Esophagus muscularis mucosa (tissue), 4 donors: Measurements from ENCODE around the gene PRKAG2. TPM values are rescaled to one million over a fixed set of nuclear protein-coding genes. Genes with fewer than 3 reads are reported as not detected.

Source experiments
- DNase-seq: peaks from one replicate; pipeline ENCODE4 v3.0.0-alpha.2; 2017; ENCODE audit errors: extremely low spot score
- H3K27ac ChIP-seq, 4 donors: fragments of 200-600 bp; sonication (generic); replicated peaks in 1 of 4; 1 replicate in 3 of 4; 2 replicates in 1 of 4; pipeline ENCODE4 v1.5.1; 2016 to 2019; ENCODE audit warnings: mild to moderate bottlenecking in 1 of 4
- H3K27me3 ChIP-seq, 4 donors: fragments of 200-600 bp; sonication (generic); one replicate each; pipeline versions ENCODE4 v1.5.1 to v1.6.0; 2016 to 2019
- H3K36me3 ChIP-seq, 4 donors: fragments of 200-600 bp; sonication (generic); one replicate each; pipeline ENCODE4 v1.5.1; 2016 to 2019
- H3K4me1 ChIP-seq, 4 donors: fragments of 200-600 bp; sonication (generic); one replicate each; pipeline ENCODE4 v1.5.1; 2016 to 2019
- H3K4me3 ChIP-seq, 4 donors: fragments of 200-600 bp; sonication (generic); 1 replicate in 2 of 4; 2 replicates in 2 of 4; pipeline ENCODE4 v1.5.1; 2016 to 2019; ENCODE audit warnings: mild to moderate bottlenecking in 4 of 4, moderate library complexity in 1 of 4
- H3K9me3 ChIP-seq, 4 donors: fragments of 200-600 bp; sonication (generic); 1 replicate in 3 of 4; 2 replicates in 1 of 4; pipeline ENCODE4 v1.5.1; 2016 to 2019
- EP300 ChIP-seq: sonication (generic); formaldehyde crosslinking; IDR thresholded peaks from one replicate; pipeline ENCODE4 v1.6.1; 2017; ENCODE audit warnings: antibody characterized with exemption
- POLR2A ChIP-seq: fragments of 450-650 bp; IDR thresholded peaks from one replicate; pipeline ENCODE4 v1.6.1; 2017; ENCODE audit warnings: antibody characterized with exemption, moderate library complexity, mild to moderate bottlenecking, low read depth
- POLR2AphosphoS5 ChIP-seq, 2 donors: sonication (generic); formaldehyde crosslinking; IDR thresholded peaks; one replicate each; pipeline ENCODE4 v1.6.1; 2017; ENCODE audit warnings: antibody characterized with exemption in 2 of 2
- WGBS: methylation state at CpG from one replicate; pipeline ENCODE4 v1.1.5; 2018; 5-methylcytosine and 5-hydroxymethylcytosine counted together
- intact Hi-C: fragments of 100-400 bp; cut with DNase I; formaldehyde crosslinking; loops from one replicate; pipeline ENCODE4 v1.15.1; 2023
- total RNA-seq, 4 donors: library from RNA; depleted of rRNA; stranded (reverse); fragments of >200 nt; gene quantifications; one replicate each; pipeline versions ENCODE4 v1.1.0 to v1.2.1, GENCODE V29; 2016
- TF ChIP-seq, protein P1 (sequence below), 3 experiments: fragments of 200-600 bp in 2 of 3; fragments of 450-650 bp in 1 of 3; sonication (generic) in 2 of 3; IDR thresholded peaks; one replicate each; pipeline ENCODE4 v1.5.1; 2017 to 2019; ENCODE audit warnings: antibody characterized with exemption in 3 of 3, mild to moderate bottlenecking in 2 of 3, moderate library complexity in 1 of 3

PRKAG2 gene
- total RNA-seq, 4 donors from 2014 or later = 51.3 to 97.2 (median 77.5) TPM

DNA sequence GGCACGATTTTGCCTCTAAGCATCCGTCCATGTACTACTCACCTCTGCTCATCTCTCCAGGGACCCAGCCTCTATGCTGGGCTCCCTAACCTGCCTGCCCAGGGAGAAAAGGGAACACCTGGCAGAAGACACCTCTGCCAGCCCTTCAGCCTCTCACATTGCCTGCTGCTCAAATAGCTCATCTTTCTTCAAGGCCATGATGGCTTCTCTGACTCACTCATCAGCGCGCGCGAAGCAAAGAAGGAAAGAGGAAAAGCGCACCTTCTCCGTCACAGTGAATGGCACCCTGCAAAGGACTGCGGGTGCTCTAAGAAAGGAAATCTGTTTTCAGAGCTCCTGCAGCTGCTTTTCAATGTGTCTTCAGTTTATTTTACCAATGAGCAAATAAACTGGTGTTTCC is 174.0 kb downstream of the PRKAG2 start:
- H3K9me3 ChIP-seq = no peaks in the 10 kb centered on the region
- H3K27ac ChIP-seq = no peak overlapping the region
- 95% methylated on average over 9 of the region's 9 CpGs for WGBS
- DNase-seq = no peak
- H3K4me1 ChIP-seq = peaks cover 15 to 33% (median 31%) of the 10 kb centered on the region in 4 donors
- intact Hi-C loops = loop anchor here (5.0 kb wide), 1 partner anchor 76 kb away; no protein-coding TSS in a partner anchor
- H3K4me3 ChIP-seq = no peak overlapping the region
- no peak for TF ChIP-seq POLR2A
- no peak for TF ChIP-seq POLR2AphosphoS5 (IDR thresholded peaks at IDR 0.05)
- TF ChIP-seq, protein P1, sequence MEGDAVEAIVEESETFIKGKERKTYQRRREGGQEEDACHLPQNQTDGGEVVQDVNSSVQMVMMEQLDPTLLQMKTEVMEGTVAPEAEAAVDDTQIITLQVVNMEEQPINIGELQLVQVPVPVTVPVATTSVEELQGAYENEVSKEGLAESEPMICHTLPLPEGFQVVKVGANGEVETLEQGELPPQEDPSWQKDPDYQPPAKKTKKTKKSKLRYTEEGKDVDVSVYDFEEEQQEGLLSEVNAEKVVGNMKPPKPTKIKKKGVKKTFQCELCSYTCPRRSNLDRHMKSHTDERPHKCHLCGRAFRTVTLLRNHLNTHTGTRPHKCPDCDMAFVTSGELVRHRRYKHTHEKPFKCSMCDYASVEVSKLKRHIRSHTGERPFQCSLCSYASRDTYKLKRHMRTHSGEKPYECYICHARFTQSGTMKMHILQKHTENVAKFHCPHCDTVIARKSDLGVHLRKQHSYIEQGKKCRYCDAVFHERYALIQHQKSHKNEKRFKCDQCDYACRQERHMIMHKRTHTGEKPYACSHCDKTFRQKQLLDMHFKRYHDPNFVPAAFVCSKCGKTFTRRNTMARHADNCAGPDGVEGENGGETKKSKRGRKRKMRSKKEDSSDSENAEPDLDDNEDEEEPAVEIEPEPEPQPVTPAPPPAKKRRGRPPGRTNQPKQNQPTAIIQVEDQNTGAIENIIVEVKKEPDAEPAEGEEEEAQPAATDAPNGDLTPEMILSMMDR (IDR thresholded peaks at IDR 0.05) = no peak
- no peak for TF ChIP-seq EP300
- no peaks in the 10 kb centered on the region for H3K27me3 ChIP-seq
- peaks cover 0 to 4% (median 0%) of the 10 kb centered on the region in 4 donors for H3K36me3 ChIP-seq

DNA sequence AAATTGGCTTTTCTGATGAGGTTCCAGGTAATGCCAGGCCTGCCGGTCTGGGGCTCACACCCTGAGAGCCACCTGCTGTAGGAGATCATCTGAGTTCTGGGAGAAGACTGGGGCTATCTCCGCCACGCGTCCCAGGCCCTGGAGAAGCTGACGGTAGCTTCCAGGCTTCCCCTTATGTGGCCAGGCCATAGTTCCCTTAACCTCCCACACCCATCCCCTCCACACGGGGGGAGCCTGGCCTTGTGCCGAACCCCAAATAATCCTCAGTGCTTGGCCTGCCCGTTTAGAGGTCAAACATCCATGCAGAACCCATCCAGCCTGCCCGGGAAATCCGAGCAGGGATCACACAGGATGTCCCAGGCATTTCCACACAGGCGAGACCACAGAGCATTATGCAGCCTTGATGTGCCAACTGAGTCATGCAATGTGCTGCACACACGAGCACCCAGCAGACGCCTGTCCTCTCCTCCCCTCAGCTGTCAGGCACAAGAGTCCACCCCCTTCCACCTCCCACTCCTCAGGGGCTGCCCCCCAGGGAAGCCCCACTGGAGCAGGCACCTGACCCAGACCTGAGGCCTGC is 176.2 kb downstream of the PRKAG2 start:
- 84% methylated on average over 9 of the region's 13 CpGs for WGBS
- peaks cover 0 to 4% (median 0%) of the 10 kb centered on the region in 4 donors for H3K36me3 ChIP-seq
- intact Hi-C loops = loop anchor here (5.0 kb wide), 1 partner anchor 73 kb away; no protein-coding TSS in a partner anchor
- H3K27ac ChIP-seq = peak overlapping the region in 2 of 4 donors; percentile 32 to 46
- no peak overlapping the region for H3K4me3 ChIP-seq
- H3K4me1 ChIP-seq = peaks cover 28 to 42% (median 34%) of the 10 kb centered on the region in 4 donors
- no peak for DNase-seq
- no peaks in the 10 kb centered on the region for H3K27me3 ChIP-seq
- TF ChIP-seq POLR2AphosphoS5 (IDR thresholded peaks at IDR 0.05) (no peak), EP300 (no peak), POLR2A (no peak)
- TF ChIP-seq, protein P1 (IDR thresholded peaks at IDR 0.05) = no peak
- no peaks in the 10 kb centered on the region for H3K9me3 ChIP-seq

DNA sequence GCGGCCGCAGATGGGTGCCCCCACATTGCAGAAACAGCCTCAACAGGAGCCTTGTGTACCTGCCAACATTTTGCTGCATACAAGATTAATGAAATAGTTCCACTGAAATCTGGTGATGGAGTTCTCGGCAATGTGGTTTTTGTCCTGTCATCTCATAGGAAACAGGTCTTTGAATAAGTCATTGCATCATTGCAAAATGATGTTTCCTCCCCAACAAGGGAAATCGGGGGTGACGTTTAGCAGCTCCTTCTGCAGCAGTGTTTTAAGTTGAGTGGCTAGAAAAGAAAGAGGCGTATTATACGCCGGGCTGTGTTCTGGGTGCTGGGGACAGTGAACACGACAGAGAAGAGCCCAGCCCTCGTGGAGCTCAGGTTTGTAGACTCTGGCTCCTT is 177.0 kb downstream of the PRKAG2 start:
- H3K36me3 ChIP-seq = peaks cover 0 to 4% (median 0%) of the 10 kb centered on the region in 4 donors
- H3K4me3 ChIP-seq = no peak overlapping the region
- H3K27ac ChIP-seq = peak overlapping the region in 2 of 4 donors; percentile 46 to 57
- TF ChIP-seq, protein P1 (IDR thresholded peaks at IDR 0.05) = no peak
- peak in 1 of 2 donors; percentile 62 for TF ChIP-seq POLR2AphosphoS5 (IDR thresholded peaks at IDR 0.05)
- TF ChIP-seq POLR2A = no peak
- peaks cover 31 to 42% (median 36%) of the 10 kb centered on the region in 4 donors for H3K4me1 ChIP-seq
- no peaks in the 10 kb centered on the region for H3K27me3 ChIP-seq
- DNase-seq = no peak
- H3K9me3 ChIP-seq = no peaks in the 10 kb centered on the region
- 69% methylated on average over 10 of the region's 10 CpGs for WGBS
- intact Hi-C loops = loop anchor here (5.0 kb wide), 1 partner anchor 73 kb away; no protein-coding TSS in a partner anchor

- H3K27ac ChIP-seq = peak overlapping the region in 2 of 4 donors; percentile 46 to 57
- no peak overlapping the region for H3K4me3 ChIP-seq
- H3K9me3 ChIP-seq = no peaks in the 10 kb centered on the region
- DNase-seq = no peak
- H3K4me1 ChIP-seq = peaks cover 37 to 47% (median 42%) of the 10 kb centered on the region in 4 donors
- peaks cover 0 to 4% (median 0%) of the 10 kb centered on the region in 4 donors for H3K36me3 ChIP-seq
- TF ChIP-seq POLR2A = no peak
- no peak for TF ChIP-seq EP300
- H3K27me3 ChIP-seq = no peaks in the 10 kb centered on the region
- intact Hi-C loops = no loop called here
- 73% methylated on average over 16 of the region's 16 CpGs for WGBS
Observed at GRCh38 chr7:151699147-151699927, 177.6 kb downstream of the PRKAG2 start.

DNA sequence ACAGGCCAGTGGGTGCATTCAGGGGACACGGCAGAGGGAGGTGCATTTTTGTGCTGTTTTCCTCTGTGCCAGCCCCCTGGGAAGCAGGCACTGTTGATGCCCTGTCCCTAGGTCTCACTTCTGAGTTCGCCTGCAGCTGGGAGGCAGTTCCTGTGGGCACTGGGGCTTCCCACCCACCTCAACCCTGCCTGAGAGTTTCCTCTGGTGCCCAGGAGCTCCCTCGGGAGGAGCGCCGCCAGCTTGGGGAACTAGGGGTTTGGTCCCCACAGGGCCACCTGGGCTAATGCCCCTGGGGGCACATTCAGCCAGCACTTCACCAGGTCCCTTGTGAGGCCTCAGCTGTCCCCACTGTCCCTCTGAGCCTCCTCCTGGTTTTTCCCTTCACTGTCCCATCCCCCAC is 179.0 kb downstream of the PRKAG2 start:
- 100% methylated on average over 1 of the region's 5 CpGs for WGBS
- Histone ChIP-seq H3K9me3 (no peaks in the 10 kb centered on the region), H3K4me3 (no peak overlapping the region), H3K4me1 (peaks cover 39 to 56% (median 48%) of the 10 kb centered on the region in 4 donors), H3K36me3 (peaks cover 0 to 4% (median 0%) of the 10 kb centered on the region in 4 donors), H3K27me3 (no peaks in the 10 kb centered on the region), H3K27ac (no peak overlapping the region)
- no peak for DNase-seq
- TF ChIP-seq POLR2AphosphoS5 (IDR thresholded peaks at IDR 0.05) (no peak), POLR2A (no peak), EP300 (no peak)
- TF ChIP-seq, protein P1 (IDR thresholded peaks at IDR 0.05) = no peak
- intact Hi-C loops = no loop called here
